ENCODE results near the gene RXYLT1. TPM values are rescaled to one million over a fixed set of nuclear protein-coding genes. Genes with fewer than 3 reads are reported as not detected.
"Not testable (repeated sequence)": the region's sequence is repeated elsewhere in the genome, so short reads cannot be mapped to it uniquely, and the experiment has no call there.

RXYLT1 gene, protein sequence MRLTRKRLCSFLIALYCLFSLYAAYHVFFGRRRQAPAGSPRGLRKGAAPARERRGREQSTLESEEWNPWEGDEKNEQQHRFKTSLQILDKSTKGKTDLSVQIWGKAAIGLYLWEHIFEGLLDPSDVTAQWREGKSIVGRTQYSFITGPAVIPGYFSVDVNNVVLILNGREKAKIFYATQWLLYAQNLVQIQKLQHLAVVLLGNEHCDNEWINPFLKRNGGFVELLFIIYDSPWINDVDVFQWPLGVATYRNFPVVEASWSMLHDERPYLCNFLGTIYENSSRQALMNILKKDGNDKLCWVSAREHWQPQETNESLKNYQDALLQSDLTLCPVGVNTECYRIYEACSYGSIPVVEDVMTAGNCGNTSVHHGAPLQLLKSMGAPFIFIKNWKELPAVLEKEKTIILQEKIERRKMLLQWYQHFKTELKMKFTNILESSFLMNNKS
- 16.8 and 20.7 TPM in 2 replicates for total RNA-seq

DNA sequence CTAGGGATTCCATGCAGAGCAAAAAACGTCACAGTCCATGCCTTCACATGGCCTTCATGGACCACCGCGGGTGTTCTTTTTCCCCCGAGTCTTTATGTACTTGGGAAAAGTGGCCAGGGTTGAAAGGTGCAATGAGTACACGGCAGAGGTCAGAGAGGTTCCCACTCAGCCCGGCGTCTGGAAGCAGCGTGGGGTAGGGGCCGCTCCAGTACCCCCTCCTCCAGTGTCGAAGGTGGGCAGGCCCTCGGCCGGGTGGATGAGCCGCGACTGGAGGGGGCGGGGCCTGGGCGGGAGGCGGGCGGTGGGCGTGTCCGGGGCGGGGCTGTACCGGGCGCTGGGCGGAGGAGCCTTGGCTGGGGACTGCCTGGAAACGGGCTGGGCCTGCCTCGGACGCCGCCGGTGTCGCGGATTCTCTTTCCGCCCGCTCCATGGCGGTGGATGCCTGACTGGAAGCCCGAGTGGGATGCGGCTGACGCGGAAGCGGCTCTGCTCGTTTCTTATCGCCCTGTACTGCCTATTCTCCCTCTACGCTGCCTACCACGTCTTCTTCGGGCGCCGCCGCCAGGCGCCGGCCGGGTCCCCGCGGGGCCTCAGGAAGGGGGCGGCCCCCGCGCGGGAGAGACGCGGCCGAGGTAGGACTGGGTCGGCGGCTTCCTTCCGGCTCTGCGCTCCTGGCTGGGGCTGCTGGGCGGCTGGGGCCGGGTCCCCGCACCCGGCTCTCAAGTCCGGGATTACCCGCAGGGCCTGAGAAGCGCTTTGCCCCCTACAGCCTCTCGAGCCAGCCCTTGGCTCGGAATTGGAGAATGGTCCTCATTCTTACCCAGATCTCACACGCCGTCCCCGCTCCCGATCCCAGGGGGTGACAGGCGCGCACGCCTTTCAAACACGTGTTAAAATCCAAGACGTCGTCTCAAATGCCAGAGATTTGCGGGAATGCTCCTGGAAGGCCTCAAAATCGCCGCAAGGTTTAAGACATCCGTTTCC is at the start of gene RXYLT1:
Gene RXYLT1 (plus strand): TSS at position 412 of the 984 bp plus-strand sequence. CDS start 52 bp downstream, at position 464.
- DNase-seq (ENCODE audit: low read depth) = peak; percentile 78
- H3K4me3 ChIP-seq (ENCODE audit: low read depth, low read length) = peak within 1 kb of the TSS; percentile 88
- TF ChIP-seq, protein P1, sequence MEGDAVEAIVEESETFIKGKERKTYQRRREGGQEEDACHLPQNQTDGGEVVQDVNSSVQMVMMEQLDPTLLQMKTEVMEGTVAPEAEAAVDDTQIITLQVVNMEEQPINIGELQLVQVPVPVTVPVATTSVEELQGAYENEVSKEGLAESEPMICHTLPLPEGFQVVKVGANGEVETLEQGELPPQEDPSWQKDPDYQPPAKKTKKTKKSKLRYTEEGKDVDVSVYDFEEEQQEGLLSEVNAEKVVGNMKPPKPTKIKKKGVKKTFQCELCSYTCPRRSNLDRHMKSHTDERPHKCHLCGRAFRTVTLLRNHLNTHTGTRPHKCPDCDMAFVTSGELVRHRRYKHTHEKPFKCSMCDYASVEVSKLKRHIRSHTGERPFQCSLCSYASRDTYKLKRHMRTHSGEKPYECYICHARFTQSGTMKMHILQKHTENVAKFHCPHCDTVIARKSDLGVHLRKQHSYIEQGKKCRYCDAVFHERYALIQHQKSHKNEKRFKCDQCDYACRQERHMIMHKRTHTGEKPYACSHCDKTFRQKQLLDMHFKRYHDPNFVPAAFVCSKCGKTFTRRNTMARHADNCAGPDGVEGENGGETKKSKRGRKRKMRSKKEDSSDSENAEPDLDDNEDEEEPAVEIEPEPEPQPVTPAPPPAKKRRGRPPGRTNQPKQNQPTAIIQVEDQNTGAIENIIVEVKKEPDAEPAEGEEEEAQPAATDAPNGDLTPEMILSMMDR (IDR thresholded peaks at IDR 0.05; ENCODE audit: insufficient read depth, low read depth, low read length) = no peak

DNA sequence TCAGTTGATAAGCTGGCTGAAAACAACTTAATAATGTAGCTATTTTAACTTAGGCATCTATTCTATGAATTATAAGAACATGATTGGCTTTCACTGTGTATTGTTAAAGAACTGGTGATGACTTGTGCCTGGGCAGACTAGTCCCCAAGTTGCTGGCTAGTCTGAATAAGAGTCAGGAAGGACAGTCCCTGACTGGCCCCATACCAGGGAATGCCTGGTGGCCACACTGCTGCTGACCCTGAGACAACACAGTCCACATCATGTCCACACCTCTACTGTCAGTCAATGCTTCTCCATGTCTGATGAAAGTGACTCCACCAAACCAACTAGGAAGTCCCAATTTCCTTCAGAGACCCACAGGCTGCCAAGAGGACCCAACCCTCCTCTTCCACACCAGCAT is 46.9 kb upstream of the RXYLT1 start:
- H3K4me3 ChIP-seq (ENCODE audit: low read depth, low read length); DNase-seq (ENCODE audit: low read depth): not testable (repeated sequence)

DNA sequence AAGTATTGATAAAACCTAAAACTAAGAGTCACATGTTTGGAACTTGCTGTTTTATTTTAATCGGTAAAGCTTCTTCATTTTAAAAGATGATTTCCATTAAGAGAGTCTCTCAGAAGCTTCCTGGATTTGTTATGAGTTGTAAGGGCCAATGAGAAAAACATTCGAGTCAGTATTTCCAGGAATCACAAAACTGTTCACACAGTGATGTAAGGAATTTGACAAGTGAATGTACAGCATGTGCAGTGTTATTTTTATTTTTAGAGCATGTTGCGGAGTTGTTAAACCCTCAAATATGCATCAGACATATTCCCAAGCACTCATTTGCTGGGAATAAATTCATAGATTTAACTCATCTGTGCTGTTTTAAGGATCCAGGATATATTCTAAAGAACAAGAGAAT is 46.1 kb upstream of the RXYLT1 start:
- not testable (repeated sequence) for H3K4me3 ChIP-seq (ENCODE audit: low read depth, low read length); DNase-seq (ENCODE audit: low read depth)

DNA sequence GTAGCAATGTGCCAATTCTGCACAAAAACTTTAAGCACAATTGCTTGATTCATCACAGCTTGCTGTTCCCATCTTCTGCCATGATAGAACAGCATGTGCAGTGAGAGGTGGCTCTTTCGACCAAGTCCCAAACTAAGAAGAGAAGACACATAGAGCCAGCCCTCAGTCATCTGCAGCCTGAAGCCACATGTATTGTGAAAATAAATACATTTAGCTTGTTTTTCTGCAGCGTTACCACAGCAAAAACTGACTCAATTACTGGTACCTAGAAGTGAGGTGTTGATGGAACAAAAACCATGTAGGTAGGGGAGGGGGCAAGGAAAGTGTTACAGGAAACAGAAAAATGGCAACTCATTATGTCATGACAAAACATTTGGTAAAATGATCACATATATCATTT is 39.2 kb upstream of the RXYLT1 start:
- not testable (repeated sequence) for H3K4me3 ChIP-seq (ENCODE audit: low read depth, low read length)

DNA sequence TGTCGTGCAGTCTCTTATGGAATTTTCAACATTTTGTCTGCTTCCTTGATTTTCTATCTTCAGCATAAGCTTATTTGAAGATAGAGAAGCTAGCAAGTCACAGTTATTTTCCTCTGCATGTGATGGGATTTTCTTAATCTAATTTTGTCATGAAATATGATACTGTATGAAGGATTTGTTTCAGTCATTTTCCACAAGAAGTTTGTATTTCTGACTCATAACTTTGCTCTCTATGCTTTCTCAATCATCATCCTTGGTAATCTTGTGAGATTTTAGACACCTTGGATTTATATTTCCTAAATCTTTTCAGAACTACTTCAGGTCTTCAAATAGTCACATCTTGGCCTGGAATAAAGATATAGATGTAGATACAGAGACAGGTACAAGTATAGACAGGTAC is 38.3 kb upstream of the RXYLT1 start:
- DNase-seq (ENCODE audit: low read depth); H3K4me3 ChIP-seq (ENCODE audit: low read depth, low read length): not testable (repeated sequence)

More for the DNA sequence above, 39.2 kb upstream of the RXYLT1 start:
- DNase-seq (ENCODE audit: low read depth) = not testable (repeated sequence)

DNA sequence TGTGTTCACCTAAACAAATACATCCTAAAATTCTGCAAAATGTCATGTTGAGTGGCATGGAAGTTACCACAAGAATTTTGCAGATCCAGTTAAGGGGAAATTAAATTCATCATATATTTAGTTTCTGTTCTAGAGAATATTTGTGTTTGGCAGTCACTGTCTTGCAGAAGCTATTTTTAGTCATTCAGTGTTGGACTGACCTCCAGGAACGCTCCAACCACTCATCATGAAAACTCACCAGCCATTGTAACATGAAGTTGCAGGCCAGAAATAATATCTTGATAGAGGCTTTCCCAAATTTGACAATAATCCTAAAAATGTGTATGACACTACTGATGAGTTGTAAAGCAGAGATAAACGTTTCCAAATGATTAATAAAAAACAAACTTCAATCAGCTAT is 35.6 kb upstream of the RXYLT1 start:
- H3K4me3 ChIP-seq (ENCODE audit: low read depth, low read length); DNase-seq (ENCODE audit: low read depth): not testable (repeated sequence)

DNA sequence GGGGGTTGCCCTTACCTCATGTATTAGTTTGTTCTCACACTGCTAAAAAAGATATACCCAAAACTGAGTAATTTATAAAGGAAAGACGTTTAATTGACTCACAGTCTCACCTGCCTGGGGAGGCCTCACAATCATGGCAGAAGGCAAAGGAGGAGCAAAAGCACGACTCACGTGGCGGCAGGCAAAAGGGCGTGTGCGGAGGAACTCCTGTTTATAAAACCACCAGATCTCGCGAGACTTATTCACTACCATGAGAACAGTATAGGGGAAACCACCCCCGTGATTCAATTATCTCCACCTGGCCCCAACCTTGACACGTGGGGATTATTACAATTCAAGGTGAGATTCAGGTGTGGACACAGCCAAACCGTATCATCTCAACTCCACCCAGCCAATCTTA is 33.2 kb upstream of the RXYLT1 start:
- not testable (repeated sequence) for DNase-seq (ENCODE audit: low read depth); H3K4me3 ChIP-seq (ENCODE audit: low read depth, low read length)

DNA sequence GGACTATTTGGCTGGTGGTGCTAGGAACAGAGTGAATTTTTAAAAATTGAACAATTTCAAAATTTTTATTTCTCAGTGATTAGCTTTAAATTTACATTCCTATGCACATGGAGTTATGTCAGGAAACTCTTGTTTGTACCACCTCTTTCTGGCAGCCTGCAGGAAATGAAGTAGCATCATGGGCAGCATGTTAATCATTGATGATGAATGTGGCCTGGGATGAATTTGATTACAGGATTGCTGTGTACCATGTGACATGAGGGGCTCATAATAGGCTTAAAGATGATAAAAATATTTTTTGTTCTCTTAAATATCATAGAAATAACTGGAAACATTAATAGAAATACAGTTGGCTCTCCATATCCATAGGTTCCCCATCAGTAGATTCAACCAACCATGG is 32.6 kb upstream of the RXYLT1 start:
- not testable (repeated sequence) for H3K4me3 ChIP-seq (ENCODE audit: low read depth, low read length); DNase-seq (ENCODE audit: low read depth)

DNA sequence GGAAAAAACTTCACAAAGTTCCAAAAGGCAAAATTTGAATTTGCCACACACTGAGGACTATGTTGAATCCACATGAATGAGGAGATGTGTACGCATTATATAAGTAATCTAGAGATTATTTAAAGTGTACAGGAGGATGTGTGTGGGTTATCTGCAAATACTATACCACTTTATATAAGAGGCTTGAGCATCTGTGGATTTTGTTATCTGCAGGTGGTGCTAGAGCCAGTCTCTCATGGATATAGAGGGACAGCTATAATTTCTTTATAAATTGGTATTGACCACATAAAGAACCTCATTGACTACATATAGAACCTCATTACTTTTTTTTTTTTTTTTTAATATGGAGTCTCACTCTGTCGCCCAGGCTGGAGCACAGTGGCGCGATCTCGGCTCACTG is 32.2 kb upstream of the RXYLT1 start:
- TF ChIP-seq, protein P1 (IDR thresholded peaks at IDR 0.05; ENCODE audit: insufficient read depth, low read depth, low read length) = no peak
- no peak overlapping the region for H3K4me3 ChIP-seq (ENCODE audit: low read depth, low read length)
- no peak for DNase-seq (ENCODE audit: low read depth)

DNA sequence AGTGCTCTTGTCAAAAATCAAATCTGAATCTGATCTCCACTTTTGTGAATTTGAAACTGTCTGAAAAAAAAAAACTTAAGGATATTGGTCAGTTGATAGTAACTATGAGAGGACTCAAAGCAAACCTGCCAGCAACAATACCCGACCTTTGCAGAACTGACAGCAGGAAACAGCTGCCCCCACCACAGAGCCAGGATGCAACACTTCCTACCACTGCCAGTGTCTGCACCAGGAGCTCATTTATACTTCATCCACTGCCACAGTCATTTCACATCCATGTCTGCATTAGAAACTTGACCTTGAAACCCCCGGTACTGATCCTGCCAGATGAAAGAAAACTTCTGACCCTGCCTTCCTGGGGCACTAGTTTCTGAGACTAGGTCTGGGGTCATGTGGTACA is 27.4 kb upstream of the RXYLT1 start:
- H3K4me3 ChIP-seq (ENCODE audit: low read depth, low read length) = no peak overlapping the region
- no peak for DNase-seq (ENCODE audit: low read depth)
- TF ChIP-seq, protein P1 (IDR thresholded peaks at IDR 0.05; ENCODE audit: insufficient read depth, low read depth, low read length) = no peak
